Measurements from ENCODE around the gene PRR36.

PRR36 gene

GRCh38 chr19:7871437-7872305, 2.5 kb downstream of the PRR36 start:
- peak; percentile 36 for DNase-seq (ENCODE audit: low read depth)

- DNase-seq (ENCODE audit: low read depth): no peak
Measured at GRCh38 chr19:7870571-7871436, 3.4 kb downstream of the PRR36 start.

GRCh38 chr19:7869910-7870511, 4.2 kb downstream of the PRR36 start:
- no peak for DNase-seq (ENCODE audit: low read depth)

GRCh38 chr19:7869453-7869909, 4.7 kb downstream of the PRR36 start:
- DNase-seq (ENCODE audit: low read depth): peak; percentile 47

GRCh38 chr19:7868671-7869452, 5.3 kb downstream of the PRR36 start:
- peak; percentile 57 for DNase-seq (ENCODE audit: low read depth)

- no peak for DNase-seq (ENCODE audit: low read depth)
Measured at GRCh38 chr19:7868326-7868670, 5.9 kb downstream of the PRR36 start.

- DNase-seq (ENCODE audit: low read depth): no peak
Measured at GRCh38 chr19:7867092-7867844, 6.9 kb downstream of the PRR36 start.

- no peak for DNase-seq (ENCODE audit: low read depth)
Measured at GRCh38 chr19:7866399-7867091, 7.6 kb downstream of the PRR36 start.

- no peak for DNase-seq (ENCODE audit: low read depth)
Measured at GRCh38 chr19:7865262-7865911, 8.8 kb downstream of the PRR36 start.

GRCh38 chr19:7864690-7865074, 9.5 kb downstream of the PRR36 start:
- DNase-seq (ENCODE audit: low read depth): no peak

- no peak for DNase-seq (ENCODE audit: low read depth)
Measured at GRCh38 chr19:7863971-7864689, 10.1 kb downstream of the PRR36 start.

GRCh38 chr19:7863157-7863970, 10.8 kb downstream of the PRR36 start:
- DNase-seq (ENCODE audit: low read depth): no peak

GRCh38 chr19:7862413-7862951, 11.7 kb downstream of the PRR36 start:
- peak; percentile 39 for DNase-seq (ENCODE audit: low read depth)

GRCh38 chr19:7861619-7862412, 12.4 kb downstream of the PRR36 start:
- no peak for DNase-seq (ENCODE audit: low read depth)

- no peak for DNase-seq (ENCODE audit: low read depth)
Measured at GRCh38 chr19:7860714-7861618, 13.2 kb downstream of the PRR36 start.
